Natural killer cell (primary cell): ENCODE measurements around the gene MZB1. TPM values are rescaled to one million over a fixed set of nuclear protein-coding genes. Genes with fewer than 3 reads are reported as not detected.
A peak's percentile ranks its signal among the peaks of the same experiment; 100 is the strongest.

Source experiments
- ATAC-seq, 3 donors: fragments of 150-1000 bp in 2 of 3; fragments of 200-7000 bp in 1 of 3; cut with Tn5 transposase; 1 replicate in 1 of 3; 2 replicates in 2 of 3; pipeline ENCODE4 v1.10.0; 2021; ENCODE audit warnings: mild to moderate bottlenecking in 2 of 3, moderate library complexity in 2 of 3
- DNase-seq, 2 donors: peaks; one replicate each; pipeline versions ENCODE4 v3.0.0 to v3.0.0-alpha.2; 2013 to 2021; ENCODE audit warnings: mixed read lengths in 1 of 2
- H3K27ac ChIP-seq: one replicate; pipeline ENCODE4 v1.5.1; 2013; ENCODE audit warnings: mild to moderate bottlenecking, low read length
- H3K27me3 ChIP-seq: one replicate; pipeline ENCODE4 v1.6.1; 2013; ENCODE audit warnings: low read length; ENCODE audit not compliant: control insufficient read depth, insufficient read depth
- H3K36me3 ChIP-seq: one replicate; pipeline ENCODE4 v1.6.1; 2013; ENCODE audit warnings: low read length; ENCODE audit not compliant: control insufficient read depth, insufficient read depth
- H3K4me1 ChIP-seq: one replicate; pipeline ENCODE4 v1.6.1; 2013; ENCODE audit warnings: low read length; ENCODE audit not compliant: control insufficient read depth, insufficient read depth
- H3K4me3 ChIP-seq: one replicate; pipeline ENCODE4 v1.5.1; 2013; ENCODE audit warnings: low read length
- H3K9me3 ChIP-seq: one replicate; pipeline ENCODE4 v1.6.1; 2013; ENCODE audit warnings: low read length; ENCODE audit not compliant: control insufficient read depth, insufficient read depth
- H3K27ac Mint-ChIP-seq, 2 donors: one replicate each; pipeline ENCODE4 v1.8.0; 2022; ENCODE audit warnings: mild to moderate bottlenecking in 2 of 2, mixed read lengths in 2 of 2, moderate library complexity in 1 of 2
- H3K27me3 Mint-ChIP-seq, 2 donors: one replicate each; pipeline ENCODE4 v1.8.0; 2022; ENCODE audit warnings: low read depth in 2 of 2, mixed read lengths in 2 of 2
- H3K36me3 Mint-ChIP-seq: one replicate; pipeline ENCODE4 v1.8.0; 2022; ENCODE audit warnings: mixed read lengths
- H3K4me1 Mint-ChIP-seq, 2 donors: one replicate each; pipeline ENCODE4 v1.8.0; 2022; ENCODE audit warnings: mixed read lengths in 2 of 2
- H3K4me3 Mint-ChIP-seq: one replicate; pipeline ENCODE4 v1.8.0; 2022; ENCODE audit warnings: mild to moderate bottlenecking, moderate library complexity, mixed read lengths
- H3K9me3 Mint-ChIP-seq, 2 donors: one replicate each; pipeline ENCODE4 v1.8.0; 2022; ENCODE audit warnings: mixed read lengths in 2 of 2
- WGBS: methylation state at CpG from one replicate; pipeline ENCODE4 v1.1.7; 2013; ENCODE audit warnings: missing lambda C conversion rate; ENCODE audit not compliant: insufficient coverage; 5-methylcytosine and 5-hydroxymethylcytosine counted together
- intact Hi-C: fragments of 100-400 bp; cut with micrococcal nuclease; formaldehyde crosslinking; loops from one replicate; pipeline ENCODE4 v1.14.2; 2022
- total RNA-seq, 4 donors: library from RNA; stranded (reverse); fragments of 120-200 nt in 1 of 4; gene quantifications; one replicate each; pipeline versions ENCODE4 v1.2.3 to v1.2.4, GENCODE V29; 2013 to 2022
- TF ChIP-seq, protein P1 (sequence below): fragments of 200-600 bp; IDR thresholded peaks from one replicate; pipeline ENCODE4 v1.8.0; 2022; ENCODE audit warnings: antibody characterized with exemption

Gene MZB1
- total RNA-seq, 3 donors from 2014 or later (not counting 1 experiment from before 2014, with no cell fraction given) = 2.0 to 60.0 (median 2.8) TPM

DNA sequence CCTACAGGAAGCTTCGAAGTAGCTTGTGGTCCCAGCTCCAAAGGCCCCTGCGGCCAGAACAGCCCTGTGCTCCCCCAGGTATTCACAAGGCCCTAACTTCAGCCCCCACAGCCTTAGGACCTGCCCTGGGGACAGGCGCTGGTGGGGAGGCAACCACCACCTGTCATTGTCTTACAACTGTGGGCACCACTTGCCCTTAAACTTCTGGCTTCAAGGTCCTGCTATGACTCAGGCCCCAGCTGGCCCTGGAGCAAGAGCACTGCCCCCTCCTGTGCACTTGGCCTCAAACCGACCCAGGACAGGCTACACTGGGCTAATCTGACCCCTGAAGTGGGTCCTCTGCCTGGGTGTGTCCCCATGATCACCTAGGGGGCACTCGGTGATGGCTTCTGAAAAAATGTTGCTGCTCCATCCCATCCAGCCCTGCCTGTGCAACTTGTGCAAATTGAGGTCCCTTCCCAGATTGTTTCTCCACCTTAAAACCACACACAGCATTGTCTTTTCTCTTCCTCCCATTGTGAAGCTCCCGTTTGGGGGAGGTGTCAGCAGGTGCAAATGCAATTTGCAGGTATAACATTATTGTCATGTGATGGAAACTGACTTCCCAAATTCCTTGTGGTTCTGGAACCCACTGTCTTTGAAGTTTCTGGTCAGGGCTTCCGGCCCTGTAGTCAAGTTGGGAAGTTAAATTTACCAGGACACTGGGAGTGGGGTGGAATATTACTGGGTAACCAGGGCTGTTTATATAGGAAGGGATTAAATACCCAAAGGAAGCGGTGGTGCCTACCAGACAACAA lies 6.3 kb upstream of the MZB1 start:
- H3K4me1 Mint-ChIP-seq = peaks cover 25 to 27% of the 10 kb centered on the region in 2 donors
- no peak overlapping the region for H3K27ac Mint-ChIP-seq
- H3K27ac ChIP-seq = no peak overlapping the region
- H3K9me3 ChIP-seq = no peaks in the 10 kb centered on the region
- no peak for DNase-seq
- no peaks in the 10 kb centered on the region for H3K27me3 ChIP-seq
- TF ChIP-seq, protein P1, sequence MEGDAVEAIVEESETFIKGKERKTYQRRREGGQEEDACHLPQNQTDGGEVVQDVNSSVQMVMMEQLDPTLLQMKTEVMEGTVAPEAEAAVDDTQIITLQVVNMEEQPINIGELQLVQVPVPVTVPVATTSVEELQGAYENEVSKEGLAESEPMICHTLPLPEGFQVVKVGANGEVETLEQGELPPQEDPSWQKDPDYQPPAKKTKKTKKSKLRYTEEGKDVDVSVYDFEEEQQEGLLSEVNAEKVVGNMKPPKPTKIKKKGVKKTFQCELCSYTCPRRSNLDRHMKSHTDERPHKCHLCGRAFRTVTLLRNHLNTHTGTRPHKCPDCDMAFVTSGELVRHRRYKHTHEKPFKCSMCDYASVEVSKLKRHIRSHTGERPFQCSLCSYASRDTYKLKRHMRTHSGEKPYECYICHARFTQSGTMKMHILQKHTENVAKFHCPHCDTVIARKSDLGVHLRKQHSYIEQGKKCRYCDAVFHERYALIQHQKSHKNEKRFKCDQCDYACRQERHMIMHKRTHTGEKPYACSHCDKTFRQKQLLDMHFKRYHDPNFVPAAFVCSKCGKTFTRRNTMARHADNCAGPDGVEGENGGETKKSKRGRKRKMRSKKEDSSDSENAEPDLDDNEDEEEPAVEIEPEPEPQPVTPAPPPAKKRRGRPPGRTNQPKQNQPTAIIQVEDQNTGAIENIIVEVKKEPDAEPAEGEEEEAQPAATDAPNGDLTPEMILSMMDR = no peak
- H3K4me3 ChIP-seq = no peak overlapping the region
- ATAC-seq = no peak
- peaks cover 36% of the 10 kb centered on the region for H3K4me1 ChIP-seq
- H3K36me3 Mint-ChIP-seq = no peaks in the 10 kb centered on the region
- intact Hi-C loops = no loop called here
- WGBS = 88% methylated on average over 6 of the region's 8 CpGs
- H3K9me3 Mint-ChIP-seq = no peaks in the 10 kb centered on the region
- H3K36me3 ChIP-seq = no peaks in the 10 kb centered on the region
- peak overlapping the region; percentile 25 for H3K4me3 Mint-ChIP-seq
- H3K27me3 Mint-ChIP-seq = no peaks in the 10 kb centered on the region

DNA sequence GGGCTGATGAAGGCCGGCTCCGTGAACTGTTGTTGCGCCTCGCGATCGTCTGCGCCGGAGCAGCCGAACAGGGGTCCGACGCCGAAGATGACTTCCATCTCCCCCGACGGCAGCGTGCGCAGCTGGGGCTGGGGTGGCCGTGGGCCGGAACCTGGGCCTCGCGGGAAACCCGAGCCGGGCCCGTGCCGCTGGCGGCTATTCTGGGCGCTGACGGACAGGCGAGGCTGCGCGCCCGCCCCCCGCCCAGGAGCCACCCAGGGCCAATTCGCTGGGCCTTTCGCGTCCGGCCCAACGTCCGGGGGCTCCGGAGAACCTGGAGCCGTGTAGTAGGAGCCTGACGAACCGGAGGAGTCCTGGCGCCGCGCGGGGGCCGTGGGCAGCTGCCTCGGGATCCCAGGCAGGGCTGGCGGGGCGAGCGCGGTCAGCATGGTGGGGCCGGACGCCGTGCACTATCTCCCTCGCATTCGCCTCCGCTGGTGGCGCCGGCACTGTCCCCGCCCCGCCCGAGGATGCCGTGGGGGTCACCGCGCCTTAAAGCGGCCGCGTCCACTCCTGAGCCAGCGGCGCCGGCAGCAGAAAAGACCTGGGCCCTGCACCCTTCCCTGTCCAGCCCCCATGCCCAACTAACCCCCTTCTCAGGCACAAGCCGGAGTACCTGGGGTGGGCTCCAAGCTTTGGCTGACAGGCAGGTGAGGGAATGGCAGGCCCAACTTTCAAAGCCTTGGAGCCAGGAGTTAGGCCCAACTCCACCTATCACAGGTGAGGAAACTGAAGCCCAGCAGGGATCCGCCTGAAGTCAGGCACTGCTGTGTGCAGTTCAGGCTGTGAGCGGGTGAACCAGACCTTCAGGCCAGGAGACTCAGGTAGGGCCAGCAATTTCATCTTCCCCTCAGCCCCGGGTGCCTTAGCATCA lies 5.2 kb upstream of the MZB1 start, which contains the start of gene PROB1:
Gene PROB1 (minus strand): TSS at position 451 of the 913 bp plus-strand sequence. CDS start 23 bp downstream, at position 428.
- H3K4me3 ChIP-seq = peak within 1 kb of the TSS; percentile 62
- H3K27me3 ChIP-seq = no peaks in the 10 kb centered on the region
- Mint-ChIP-seq H3K36me3 (no peaks in the 10 kb centered on the region), H3K4me1 (peaks cover 35 to 38% of the 10 kb centered on the region in 2 donors), H3K27ac (no peak within 1 kb of the TSS), H3K4me3 (peak within 1 kb of the TSS; percentile 88), H3K9me3 (no peaks in the 10 kb centered on the region), H3K27me3 (no peaks in the 10 kb centered on the region)
- no peak within 1 kb of the TSS for H3K27ac ChIP-seq
- intact Hi-C loops = loop anchor here (5.0 kb wide), 1 partner anchor 123 kb away; no protein-coding TSS in a partner anchor
- ATAC-seq (no peak), DNase-seq (no peak)
- 88% methylated on average over 76 of the region's 76 CpGs for WGBS
- no peaks in the 10 kb centered on the region for H3K36me3 ChIP-seq
- H3K9me3 ChIP-seq = no peaks in the 10 kb centered on the region
- TF ChIP-seq, protein P1 = no peak
- H3K4me1 ChIP-seq = peaks cover 47% of the 10 kb centered on the region

DNA sequence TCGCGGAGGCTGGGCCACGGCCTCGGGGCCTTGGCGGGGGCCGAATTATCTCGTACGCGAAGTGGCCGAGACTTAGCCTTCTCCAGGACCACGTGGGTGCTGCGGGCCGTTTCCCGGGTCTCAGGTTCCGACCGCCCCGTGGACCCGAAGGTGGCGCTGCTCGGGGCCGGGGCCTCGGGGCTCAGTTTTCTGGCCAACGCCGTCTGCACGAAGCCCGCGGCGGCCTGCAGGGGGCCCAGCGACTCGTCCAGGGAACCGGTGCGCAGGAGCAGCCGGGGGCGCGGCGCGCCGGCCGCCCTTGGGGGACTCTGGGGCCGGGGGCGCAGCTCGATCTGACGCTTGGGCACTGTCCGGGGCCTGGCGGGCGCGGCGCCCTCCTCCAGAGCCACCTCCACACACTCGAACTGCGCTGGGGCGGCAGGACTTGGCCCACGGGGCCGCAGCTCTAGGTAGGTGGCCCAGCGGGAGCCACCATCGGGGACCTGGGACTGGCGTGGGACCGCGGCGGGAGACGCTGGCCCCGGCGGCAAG lies 4.5 kb upstream of the MZB1 start:
- WGBS = 22% methylated on average over 62 of the region's 62 CpGs
- peak overlapping the region; percentile 88 for H3K4me3 Mint-ChIP-seq
- H3K36me3 Mint-ChIP-seq = no peaks in the 10 kb centered on the region
- no peaks in the 10 kb centered on the region for H3K9me3 ChIP-seq
- no peaks in the 10 kb centered on the region for H3K27me3 ChIP-seq
- no peaks in the 10 kb centered on the region for H3K36me3 ChIP-seq
- ATAC-seq (peak in 2 of 3 donors; percentile 10 to 27), DNase-seq (peak; percentile 48 to 69)
- no peak overlapping the region for H3K27ac ChIP-seq
- H3K9me3 Mint-ChIP-seq = no peaks in the 10 kb centered on the region
- intact Hi-C loops = loop anchor here (5.0 kb wide), 1 partner anchor 122 kb away; no protein-coding TSS in a partner anchor
- no peaks in the 10 kb centered on the region for H3K27me3 Mint-ChIP-seq
- H3K4me1 ChIP-seq = peaks cover 49% of the 10 kb centered on the region
- peaks cover 39 to 40% of the 10 kb centered on the region in 2 donors for H3K4me1 Mint-ChIP-seq
- H3K4me3 ChIP-seq = peak overlapping the region; percentile 62
- H3K27ac Mint-ChIP-seq = no peak overlapping the region
- TF ChIP-seq, protein P1 = peak; percentile 37
